DND-41 (cell line): ENCODE results near the gene ESRRB.

Experiments
- ATAC-seq: fragments of 200-7000 bp; cut with Tn5 transposase; 3 replicates; pipeline ENCODE4 v1.9.1; 2021; ENCODE audit warnings: low read depth; ENCODE audit not compliant: insufficient read depth
- DNase-seq: peaks from one replicate; pipeline ENCODE4 v3.0.0-alpha.2; 2020
- H2AFZ ChIP-seq: 2 replicates; pipeline ENCODE4 v1.6.0; 2012; ENCODE audit warnings: low read depth, low read length
- H3K27ac ChIP-seq: 2 replicates; pipeline ENCODE4 v1.5.1; 2012; ENCODE audit warnings: low read length, inconsistent platforms
- H3K27me3 ChIP-seq: fragments of 200-600 bp; sonication (generic); 2 replicates; pipeline ENCODE4 v1.6.0; 2012; ENCODE audit warnings: low read length, mild to moderate bottlenecking, inconsistent platforms; ENCODE audit not compliant: insufficient read depth, poor library complexity
- H3K36me3 ChIP-seq: 2 replicates; pipeline ENCODE4 v1.5.1; 2012; ENCODE audit warnings: low read length, inconsistent platforms; ENCODE audit not compliant: insufficient read depth
- H3K4me1 ChIP-seq: 2 replicates; pipeline ENCODE4 v1.5.1; 2012; ENCODE audit warnings: mild to moderate bottlenecking, low read length; ENCODE audit not compliant: insufficient read depth
- H3K4me2 ChIP-seq: 2 replicates; pipeline ENCODE4 v1.6.0; 2012; ENCODE audit warnings: mild to moderate bottlenecking, moderate library complexity, low read length, inconsistent platforms; ENCODE audit not compliant: insufficient read depth
- H3K4me3 ChIP-seq, 2 experiments: fragments of 200-600 bp in 1 of 2; shearing (Covaris generic) in 1 of 2; 2 replicates each; pipeline ENCODE4 v1.5.1; 2012 to 2016; ENCODE audit warnings: inconsistent platforms in 2 of 2, low read length in 2 of 2, mild to moderate bottlenecking in 2 of 2, low read depth in 1 of 2, moderate library complexity in 1 of 2
- H3K79me2 ChIP-seq: 2 replicates; pipeline ENCODE4 v1.6.0; 2012; ENCODE audit warnings: low read length, inconsistent platforms; ENCODE audit not compliant: insufficient read depth
- H3K9ac ChIP-seq: 2 replicates; pipeline ENCODE4 v1.6.0; 2012; ENCODE audit warnings: low read depth, mild to moderate bottlenecking, inconsistent platforms, low read length, moderate library complexity
- H3K9me3 ChIP-seq: 2 replicates; pipeline ENCODE4 v1.5.1; 2012; ENCODE audit warnings: low read length, moderate library complexity, mild to moderate bottlenecking, inconsistent platforms; ENCODE audit not compliant: insufficient read depth, severe bottlenecking
- H4K20me1 ChIP-seq: 2 replicates; pipeline ENCODE4 v1.6.0; 2012; ENCODE audit warnings: low read length; ENCODE audit not compliant: insufficient read depth
- EZH2 ChIP-seq: IDR thresholded peaks from 3 replicates; pipeline ENCODE4 v1.6.1; 2012; ENCODE audit warnings: borderline replicate concordance, low read depth, mild to moderate bottlenecking, moderate library complexity, low read length, inconsistent platforms; ENCODE audit not compliant: severe bottlenecking
- TF ChIP-seq, protein P1 (sequence below): IDR thresholded peaks from 2 replicates; pipeline ENCODE4 v1.5.1; 2012; ENCODE audit warnings: borderline replicate concordance, low read length, moderate library complexity, mild to moderate bottlenecking; ENCODE audit not compliant: poor library complexity, severe bottlenecking; ENCODE audit errors: extremely low read depth

The ESRRB gene

DNA sequence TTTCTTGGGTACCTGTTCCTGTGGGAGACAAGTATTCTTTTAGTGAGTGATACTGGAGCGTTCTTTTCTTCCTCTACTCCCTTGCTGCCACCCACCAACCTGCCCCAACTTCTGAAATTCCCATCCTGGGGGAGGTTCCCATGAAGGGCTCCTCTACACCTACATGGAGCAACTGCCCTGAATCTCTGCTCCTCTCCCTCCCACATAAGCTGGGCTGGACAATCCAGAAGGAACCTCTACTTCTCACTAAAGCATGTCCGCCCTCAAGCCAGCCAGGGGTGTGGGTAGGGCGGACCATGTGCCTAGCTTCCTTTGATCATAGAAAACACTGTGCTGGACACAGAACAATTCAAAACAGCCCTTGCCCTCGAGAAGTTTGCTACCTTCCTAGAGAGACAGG, 25.9 kb upstream of the ESRRB start:
- DNase-seq: no peak
- H2AFZ ChIP-seq: no peak overlapping the region
- no peak overlapping the region for H3K9ac ChIP-seq

DNA sequence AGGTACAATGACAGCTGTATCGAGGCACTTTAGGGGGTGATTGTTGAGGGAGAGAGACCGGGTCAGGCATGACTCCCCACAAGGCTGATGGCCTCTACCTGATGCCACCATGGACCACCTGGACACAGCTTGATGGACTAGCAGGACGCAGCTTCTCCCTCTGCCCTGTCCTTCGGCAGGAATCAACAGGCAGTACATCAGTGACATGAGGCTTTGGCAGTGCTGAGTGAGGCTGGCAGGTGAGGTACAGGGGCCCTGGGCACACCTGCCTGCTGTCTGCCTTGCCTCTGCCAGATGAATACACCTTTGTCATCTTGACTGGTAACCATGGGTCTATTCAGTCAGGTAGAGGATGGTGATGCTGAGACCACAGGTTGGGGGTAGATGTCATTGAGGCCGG, 25.3 kb upstream of the ESRRB start:
- Histone ChIP-seq H2AFZ (no peak overlapping the region), H3K9ac (no peak overlapping the region), H3K9me3 (no peaks in the 10 kb centered on the region), H3K36me3 (no peaks in the 10 kb centered on the region), H3K27ac (no peak overlapping the region), H3K4me1 (no peaks in the 10 kb centered on the region), H4K20me1 (no peaks in the 10 kb centered on the region), H3K27me3 (no peaks in the 10 kb centered on the region), H3K4me2 (no peak overlapping the region), H3K79me2 (no peaks in the 10 kb centered on the region), H3K4me3 (no peak overlapping the region)
- ATAC-seq (no peak), DNase-seq (no peak)
- no peak for TF ChIP-seq EZH2
- TF ChIP-seq, protein P1, sequence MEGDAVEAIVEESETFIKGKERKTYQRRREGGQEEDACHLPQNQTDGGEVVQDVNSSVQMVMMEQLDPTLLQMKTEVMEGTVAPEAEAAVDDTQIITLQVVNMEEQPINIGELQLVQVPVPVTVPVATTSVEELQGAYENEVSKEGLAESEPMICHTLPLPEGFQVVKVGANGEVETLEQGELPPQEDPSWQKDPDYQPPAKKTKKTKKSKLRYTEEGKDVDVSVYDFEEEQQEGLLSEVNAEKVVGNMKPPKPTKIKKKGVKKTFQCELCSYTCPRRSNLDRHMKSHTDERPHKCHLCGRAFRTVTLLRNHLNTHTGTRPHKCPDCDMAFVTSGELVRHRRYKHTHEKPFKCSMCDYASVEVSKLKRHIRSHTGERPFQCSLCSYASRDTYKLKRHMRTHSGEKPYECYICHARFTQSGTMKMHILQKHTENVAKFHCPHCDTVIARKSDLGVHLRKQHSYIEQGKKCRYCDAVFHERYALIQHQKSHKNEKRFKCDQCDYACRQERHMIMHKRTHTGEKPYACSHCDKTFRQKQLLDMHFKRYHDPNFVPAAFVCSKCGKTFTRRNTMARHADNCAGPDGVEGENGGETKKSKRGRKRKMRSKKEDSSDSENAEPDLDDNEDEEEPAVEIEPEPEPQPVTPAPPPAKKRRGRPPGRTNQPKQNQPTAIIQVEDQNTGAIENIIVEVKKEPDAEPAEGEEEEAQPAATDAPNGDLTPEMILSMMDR: no peak

More for the DNA sequence above, 25.9 kb upstream of the ESRRB start:
- H3K4me3 ChIP-seq: no peak overlapping the region
- no peaks in the 10 kb centered on the region for H3K36me3 ChIP-seq
- H4K20me1 ChIP-seq: no peaks in the 10 kb centered on the region
- no peak for ATAC-seq
- TF ChIP-seq, protein P1: no peak
- no peak for TF ChIP-seq EZH2
- no peaks in the 10 kb centered on the region for H3K4me1 ChIP-seq
- no peaks in the 10 kb centered on the region for H3K27me3 ChIP-seq
- H3K9me3 ChIP-seq: no peaks in the 10 kb centered on the region
- H3K4me2 ChIP-seq: no peak overlapping the region
- no peak overlapping the region for H3K27ac ChIP-seq
- H3K79me2 ChIP-seq: no peaks in the 10 kb centered on the region

DNA sequence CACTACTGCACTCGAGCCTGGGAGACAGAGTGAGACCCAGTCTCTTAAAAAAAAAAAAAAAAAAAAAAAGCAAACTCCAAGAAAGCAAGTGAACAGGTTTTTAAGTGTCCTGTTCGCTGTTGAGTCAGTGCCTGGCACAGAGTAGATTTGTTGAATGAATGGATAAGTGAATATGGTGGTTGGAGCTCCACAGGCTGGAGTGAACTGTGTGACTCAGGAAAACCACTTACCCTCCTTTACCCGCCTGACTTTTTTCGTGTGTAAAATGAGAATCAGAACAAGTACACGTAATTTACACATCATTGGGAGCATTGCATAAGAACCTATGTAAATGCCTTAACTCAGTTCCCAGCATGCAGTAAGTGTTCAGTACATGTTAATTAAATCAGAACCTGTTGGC, 24.0 kb upstream of the ESRRB start:
- H3K79me2 ChIP-seq: no peaks in the 10 kb centered on the region
- ATAC-seq (no peak), DNase-seq (no peak)
- H3K4me2 ChIP-seq: no peak overlapping the region
- no peaks in the 10 kb centered on the region for H3K36me3 ChIP-seq
- TF ChIP-seq, protein P1: no peak
- no peak for TF ChIP-seq EZH2
- H3K27ac ChIP-seq: no peak overlapping the region
- H3K9ac ChIP-seq: no peak overlapping the region
- H2AFZ ChIP-seq: no peak overlapping the region
- peaks cover 2% of the 10 kb centered on the region for H3K27me3 ChIP-seq
- H3K9me3 ChIP-seq: no peaks in the 10 kb centered on the region
- H3K4me1 ChIP-seq: no peaks in the 10 kb centered on the region
- H4K20me1 ChIP-seq: no peaks in the 10 kb centered on the region
- no peak overlapping the region for H3K4me3 ChIP-seq
